ENCODE data around the gene S100A6. TPM values are rescaled to one million over a fixed set of nuclear protein-coding genes. Genes with fewer than 3 reads are reported as not detected.

The S100A6 gene
- total and polyA plus RNA-seq, 2 donors (not counting 3 experiments of a cell fraction or from before 2014, with no cell fraction given) = 552 to 908 TPM

DNA sequence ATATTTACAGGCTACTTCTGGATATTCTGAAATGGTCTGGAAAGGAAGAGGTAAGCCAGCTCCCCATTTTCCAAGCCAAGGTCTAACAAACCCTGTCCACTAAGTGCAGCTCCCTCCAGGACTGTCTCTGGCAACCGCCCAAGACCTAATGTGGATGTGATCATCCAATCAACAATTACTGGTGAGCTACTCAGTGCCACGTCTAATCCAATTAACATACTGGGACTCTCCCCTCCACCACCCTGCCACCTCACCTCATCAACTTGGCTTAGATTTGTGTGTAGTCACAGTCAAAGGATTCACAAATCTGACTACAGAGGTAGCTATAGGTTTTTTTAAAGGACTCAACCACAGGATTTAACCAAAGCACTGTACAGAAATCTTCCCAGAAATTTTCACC is 49.9 kb downstream of the S100A6 start:
- dilution Hi-C loops (cut with MboI; ENCODE audit: extremely low pct_ligation_motif_present, low sequenced_read_pairs) (no loop called here), intact Hi-C loops (cut with micrococcal nuclease) (no loop called here)
- DNase-seq (ENCODE audit: low read depth, low spot score) (no peak), FAIRE-seq (no peak)
- no TSS peak for BruUV-seq (replicated peaks)
- POLR2A ChIA-PET = no interaction called here
- Histone ChIP-seq H3K4me1 (ENCODE audit: control insufficient read depth, extremely low read depth, insufficient read depth, low read length) (no peaks in the 10 kb centered on the region), H3K9me3 (replicated peaks; ENCODE audit: control insufficient read depth, insufficient read depth, low read length) (no peaks in the 10 kb centered on the region), H3K9me1 (replicated peaks; ENCODE audit: control insufficient read depth, extremely low read depth, insufficient read depth, low read length) (no peaks in the 10 kb centered on the region), H4K20me1 (replicated peaks; ENCODE audit: control insufficient read depth, extremely low read depth, insufficient read depth, low read length) (no peaks in the 10 kb centered on the region), H2AFZ (ENCODE audit: low read depth, low read length) (no peak overlapping the region), H3K27me3 (ENCODE audit: control insufficient read depth in 2 of 2, insufficient read depth in 2 of 2, low read length in 2 of 2) (peaks cover 7 to 13% of the 10 kb centered on the region in 2 experiments), H3K36me3 (ENCODE audit: control insufficient read depth in 2 of 2, extremely low read depth in 1 of 2, insufficient read depth in 2 of 2, low read length in 2 of 2) (no peaks in the 10 kb centered on the region), H3K27ac (ENCODE audit: insufficient read depth, low read depth, low read length) (no peak overlapping the region), H3K4me2 (ENCODE audit: insufficient read depth, low read length) (no peak overlapping the region), H3K4me3 (replicated peaks in 1 of 3; ENCODE audit: insufficient read depth in 1 of 3, low read depth in 1 of 3, low read length in 3 of 3) (no peak overlapping the region), H3K9ac (replicated peaks; ENCODE audit: extremely low read depth, insufficient read depth, low read length) (no peak overlapping the region), H3K79me2 (ENCODE audit: control insufficient read depth, insufficient read depth, low read length) (no peaks in the 10 kb centered on the region)
- TF ChIP-seq GATA2 (IDR thresholded peaks at IDR 0.05; ENCODE audit: insufficient read depth, insufficient read length, low read depth, low read length) (no peak), FOS (IDR thresholded peaks at IDR 0.05; ENCODE audit: borderline replicate concordance, insufficient read depth, low read length) (no peak), MYC (IDR thresholded peaks at IDR 0.05; ENCODE audit: low read depth, low read length) (no peak), POLR2AphosphoS5 (IDR thresholded peaks at IDR 0.05; ENCODE audit: insufficient read depth, low read depth, low read length) (no peak), POLR2A (IDR thresholded peaks at IDR 0.05; ENCODE audit: low read depth, low read length) (no peak), EZH2 (IDR thresholded peaks at IDR 0.05; ENCODE audit: borderline replicate concordance, low read depth, low read length, severe bottlenecking) (no peak)
- TF ChIP-seq, protein P1, sequence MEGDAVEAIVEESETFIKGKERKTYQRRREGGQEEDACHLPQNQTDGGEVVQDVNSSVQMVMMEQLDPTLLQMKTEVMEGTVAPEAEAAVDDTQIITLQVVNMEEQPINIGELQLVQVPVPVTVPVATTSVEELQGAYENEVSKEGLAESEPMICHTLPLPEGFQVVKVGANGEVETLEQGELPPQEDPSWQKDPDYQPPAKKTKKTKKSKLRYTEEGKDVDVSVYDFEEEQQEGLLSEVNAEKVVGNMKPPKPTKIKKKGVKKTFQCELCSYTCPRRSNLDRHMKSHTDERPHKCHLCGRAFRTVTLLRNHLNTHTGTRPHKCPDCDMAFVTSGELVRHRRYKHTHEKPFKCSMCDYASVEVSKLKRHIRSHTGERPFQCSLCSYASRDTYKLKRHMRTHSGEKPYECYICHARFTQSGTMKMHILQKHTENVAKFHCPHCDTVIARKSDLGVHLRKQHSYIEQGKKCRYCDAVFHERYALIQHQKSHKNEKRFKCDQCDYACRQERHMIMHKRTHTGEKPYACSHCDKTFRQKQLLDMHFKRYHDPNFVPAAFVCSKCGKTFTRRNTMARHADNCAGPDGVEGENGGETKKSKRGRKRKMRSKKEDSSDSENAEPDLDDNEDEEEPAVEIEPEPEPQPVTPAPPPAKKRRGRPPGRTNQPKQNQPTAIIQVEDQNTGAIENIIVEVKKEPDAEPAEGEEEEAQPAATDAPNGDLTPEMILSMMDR (IDR thresholded peaks at IDR 0.05; ENCODE audit: extremely low read depth in 1 of 2, insufficient read depth in 1 of 2, low read depth in 1 of 2, low read length in 2 of 2) = no peak
- TF ChIP-seq, protein P2, sequence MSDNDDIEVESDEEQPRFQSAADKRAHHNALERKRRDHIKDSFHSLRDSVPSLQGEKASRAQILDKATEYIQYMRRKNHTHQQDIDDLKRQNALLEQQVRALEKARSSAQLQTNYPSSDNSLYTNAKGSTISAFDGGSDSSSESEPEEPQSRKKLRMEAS (IDR thresholded peaks at IDR 0.05; ENCODE audit: insufficient read depth, insufficient read length) = no peak
- CTCF ChIA-PET = interaction anchor here (0.7 to 5.5 kb wide), 2 partner anchors 9 to 20 kb away, joined by 3 to 37 read pairs; no protein-coding TSS in a partner anchor

Other genes starting within 250 kb of the S100A6 start
- gene PGLYRP3, start 223.0 kb downstream of the S100A6 start, total RNA-seq = not detected in 2 replicates
- gene PGLYRP3, start 223.0 kb downstream of the S100A6 start, polyA plus RNA-seq = not detected in 2 replicates
- not detected in 2 replicates for gene PGLYRP4, start 187.2 kb downstream of the S100A6 start, total RNA-seq
- not detected in 2 replicates for gene PGLYRP4, start 187.2 kb downstream of the S100A6 start, polyA plus RNA-seq
- gene S100A9, start 178.1 kb downstream of the S100A6 start, total RNA-seq = not detected in 2 replicates
- gene S100A9, start 178.1 kb downstream of the S100A6 start, polyA plus RNA-seq = not detected in 2 replicates
- gene S100A12, start 160.4 kb downstream of the S100A6 start, total RNA-seq = not detected in 2 replicates
- not detected in 2 replicates for gene S100A12, start 160.4 kb downstream of the S100A6 start, polyA plus RNA-seq
- not detected in 2 replicates for gene S100A8, start 144.9 kb downstream of the S100A6 start, total RNA-seq
- not detected in 2 replicates for gene S100A8, start 144.9 kb downstream of the S100A6 start, polyA plus RNA-seq
- gene S100A7A, start 119.5 kb downstream of the S100A6 start, total RNA-seq = not detected in 2 replicates
- not detected in 2 replicates for gene S100A7A, start 119.5 kb downstream of the S100A6 start, polyA plus RNA-seq
- not detected in 2 replicates for gene S100A7, start 75.3 kb downstream of the S100A6 start, total RNA-seq
- not detected in 2 replicates for gene S100A7, start 75.3 kb downstream of the S100A6 start, polyA plus RNA-seq
- not detected in 2 replicates for gene S100A5, start 4.9 kb upstream of the S100A6 start, total RNA-seq
- not detected in 2 replicates for gene S100A5, start 4.9 kb upstream of the S100A6 start, polyA plus RNA-seq
- not detected in 2 replicates for gene S100A4, start 9.8 kb upstream of the S100A6 start, total RNA-seq
- gene S100A4, start 9.8 kb upstream of the S100A6 start, polyA plus RNA-seq = 0.62 and 1.1 TPM in 2 replicates
- 0.42 TPM in 1 of 2 replicates, not detected in the other for gene S100A3, start 13.3 kb upstream of the S100A6 start, total RNA-seq
- gene S100A3, start 13.3 kb upstream of the S100A6 start, polyA plus RNA-seq = 1.3 and 1.9 TPM in 2 replicates
- 4.0 and 4.4 TPM in 2 replicates for gene S100A2, start 29.9 kb upstream of the S100A6 start, total RNA-seq
- gene S100A2, start 29.9 kb upstream of the S100A6 start, polyA plus RNA-seq = 3.9 and 4.3 TPM in 2 replicates
- gene S100A16, start 77.1 kb upstream of the S100A6 start, total RNA-seq = 545 and 701 TPM in 2 replicates
- 1,770 and 2,016 TPM in 2 replicates for gene S100A16, start 77.1 kb upstream of the S100A6 start, polyA plus RNA-seq
- 0.35 TPM in 1 of 2 replicates, not detected in the other for gene S100A14, start 80.3 kb upstream of the S100A6 start, total RNA-seq
- gene S100A14, start 80.3 kb upstream of the S100A6 start, polyA plus RNA-seq = 0.10 TPM in 1 of 2 replicates, not detected in the other
- gene S100A13, start 91.5 kb upstream of the S100A6 start, total RNA-seq = 155 and 255 TPM in 2 replicates
- 332 and 360 TPM in 2 replicates for gene S100A13, start 91.5 kb upstream of the S100A6 start, polyA plus RNA-seq
- not detected in 2 replicates for gene S100A1, start 92.4 kb upstream of the S100A6 start, total RNA-seq
- not detected in 2 replicates for gene S100A1, start 92.4 kb upstream of the S100A6 start, polyA plus RNA-seq
- gene CHTOP, start 98.1 kb upstream of the S100A6 start, total RNA-seq = 72.1 and 74.4 TPM in 2 replicates
- 47.1 and 62.0 TPM in 2 replicates for gene CHTOP, start 98.1 kb upstream of the S100A6 start, polyA plus RNA-seq
- gene SNAPIN, start 122.7 kb upstream of the S100A6 start, total RNA-seq = 36.5 and 36.8 TPM in 2 replicates
- 47.3 and 55.1 TPM in 2 replicates for gene SNAPIN, start 122.7 kb upstream of the S100A6 start, polyA plus RNA-seq
- gene ILF2, start 135.0 kb upstream of the S100A6 start, total RNA-seq = 271 TPM in 2 replicates
- 289 and 303 TPM in 2 replicates for gene ILF2, start 135.0 kb upstream of the S100A6 start, polyA plus RNA-seq
- gene NPR1, start 142.7 kb upstream of the S100A6 start, total RNA-seq = 9.8 and 10.5 TPM in 2 replicates
- gene NPR1, start 142.7 kb upstream of the S100A6 start, polyA plus RNA-seq = 13.3 and 13.8 TPM in 2 replicates
- 56.1 and 63.1 TPM in 2 replicates for gene INTS3, start 192.1 kb upstream of the S100A6 start, total RNA-seq
- gene INTS3, start 192.1 kb upstream of the S100A6 start, polyA plus RNA-seq = 61.9 and 75.9 TPM in 2 replicates
- 26.5 and 26.6 TPM in 2 replicates for gene SLC27A3, start 239.4 kb upstream of the S100A6 start, total RNA-seq
- 34.3 and 40.1 TPM in 2 replicates for gene SLC27A3, start 239.4 kb upstream of the S100A6 start, polyA plus RNA-seq